Measurements from ENCODE around the gene CNOT3. TPM values are rescaled to one million over a fixed set of nuclear protein-coding genes. Genes with fewer than 3 reads are reported as not detected.

Gene CNOT3
- total RNA-seq, 1 donor from 2014 or later, result 20.7 TPM

- DNase-seq (ENCODE audit: low read depth), result no peak
- no peak for TF ChIP-seq CTCF (IDR thresholded peaks at IDR 0.05; ENCODE audit: insufficient read depth, low read length, poor library complexity, severe bottlenecking)
- H3K36me3 ChIP-seq (ENCODE audit: control insufficient read depth, insufficient read depth, low read length), result peaks cover 1% of the 10 kb centered on the region
- H3K4me3 ChIP-seq (ENCODE audit: low read depth, low read length), result no peak overlapping the region
- no peaks in the 10 kb centered on the region for H3K27me3 ChIP-seq (ENCODE audit: control insufficient read depth, insufficient read depth, low read length)
These were observed 4.7 kb downstream of the CNOT3 start for GRCh38 chr19:54142166-54142780.

- Histone ChIP-seq H3K4me3 (ENCODE audit: low read depth, low read length) (no peak overlapping the region), H3K27me3 (ENCODE audit: control insufficient read depth, insufficient read depth, low read length) (no peaks in the 10 kb centered on the region), H3K36me3 (ENCODE audit: control insufficient read depth, insufficient read depth, low read length) (peaks cover 4% of the 10 kb centered on the region)
- no peak for TF ChIP-seq CTCF (IDR thresholded peaks at IDR 0.05; ENCODE audit: insufficient read depth, low read length, poor library complexity, severe bottlenecking)
- DNase-seq (ENCODE audit: low read depth), result no peak
These were observed 8.1 kb downstream of the CNOT3 start for GRCh38 chr19:54145541-54146158.

- no peak for DNase-seq (ENCODE audit: low read depth)
- Histone ChIP-seq H3K4me3 (ENCODE audit: low read depth, low read length) (no peak overlapping the region), H3K27me3 (ENCODE audit: control insufficient read depth, insufficient read depth, low read length) (no peaks in the 10 kb centered on the region), H3K36me3 (ENCODE audit: control insufficient read depth, insufficient read depth, low read length) (peaks cover 5% of the 10 kb centered on the region)
- TF ChIP-seq CTCF (IDR thresholded peaks at IDR 0.05; ENCODE audit: insufficient read depth, low read length, poor library complexity, severe bottlenecking), result no peak
These were observed 10.1 kb downstream of the CNOT3 start for GRCh38 chr19:54147676-54148075.

GRCh38 chr19:54148158-54148557 lies 10.6 kb downstream of the CNOT3 start:
- TF ChIP-seq CTCF (IDR thresholded peaks at IDR 0.05; ENCODE audit: insufficient read depth, low read length, poor library complexity, severe bottlenecking), result no peak
- Histone ChIP-seq H3K4me3 (ENCODE audit: low read depth, low read length) (no peak overlapping the region), H3K36me3 (ENCODE audit: control insufficient read depth, insufficient read depth, low read length) (peaks cover 5% of the 10 kb centered on the region), H3K27me3 (ENCODE audit: control insufficient read depth, insufficient read depth, low read length) (no peaks in the 10 kb centered on the region)
- DNase-seq (ENCODE audit: low read depth), result no peak

- peaks cover 8% of the 10 kb centered on the region for H3K36me3 ChIP-seq (ENCODE audit: control insufficient read depth, insufficient read depth, low read length)
- no peak for TF ChIP-seq CTCF (IDR thresholded peaks at IDR 0.05; ENCODE audit: insufficient read depth, low read length, poor library complexity, severe bottlenecking)
- no peaks in the 10 kb centered on the region for H3K27me3 ChIP-seq (ENCODE audit: control insufficient read depth, insufficient read depth, low read length)
- DNase-seq (ENCODE audit: low read depth), result no peak
- no peak overlapping the region for H3K4me3 ChIP-seq (ENCODE audit: low read depth, low read length)
These were observed 11.7 kb downstream of the CNOT3 start for GRCh38 chr19:54149021-54149812.

Measured in kidney epithelial cell (primary cell).